CD4-positive, alpha-beta T cell treated with Interleukin-12 subunit alpha and Interleukin-12 subunit beta, for 1 hour (primary cell): ENCODE measurements around the gene SLC29A1.

Experiments
- DNase-seq: peaks from one replicate; pipeline ENCODE4 v3.0.0-alpha.2; 2020

SLC29A1 gene

DNA sequence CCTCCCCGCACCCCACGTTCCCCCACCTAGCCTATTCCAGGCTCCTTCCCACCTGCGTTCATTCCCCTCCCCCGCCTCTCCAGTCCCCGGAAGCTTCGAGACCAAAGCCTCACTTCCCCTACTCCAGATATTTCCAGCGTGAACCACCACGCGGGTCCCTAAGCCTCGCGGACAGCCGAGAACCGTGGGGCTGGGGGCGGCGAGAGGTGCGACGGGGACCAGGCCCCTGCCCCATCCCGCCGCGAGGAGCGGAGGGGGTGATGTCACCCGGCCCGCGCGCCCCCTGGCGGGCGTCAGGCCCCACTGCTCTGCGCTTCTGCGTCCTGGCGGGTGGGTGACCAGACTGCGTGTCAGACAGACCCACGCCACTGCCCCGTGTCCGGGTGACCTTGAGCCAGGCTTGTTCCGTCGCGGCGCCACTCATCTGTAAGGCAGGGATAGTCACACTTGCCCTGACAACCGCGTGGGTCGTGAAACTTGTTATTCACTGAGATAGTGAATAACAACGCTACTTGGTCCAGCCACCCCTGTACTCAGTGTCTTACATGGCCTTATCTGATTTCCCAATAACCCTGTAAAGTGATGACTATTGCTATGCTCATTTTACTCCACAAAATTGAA lies 14.5 kb downstream of the SLC29A1 start:
- DNase-seq, result peak; percentile 83

DNA sequence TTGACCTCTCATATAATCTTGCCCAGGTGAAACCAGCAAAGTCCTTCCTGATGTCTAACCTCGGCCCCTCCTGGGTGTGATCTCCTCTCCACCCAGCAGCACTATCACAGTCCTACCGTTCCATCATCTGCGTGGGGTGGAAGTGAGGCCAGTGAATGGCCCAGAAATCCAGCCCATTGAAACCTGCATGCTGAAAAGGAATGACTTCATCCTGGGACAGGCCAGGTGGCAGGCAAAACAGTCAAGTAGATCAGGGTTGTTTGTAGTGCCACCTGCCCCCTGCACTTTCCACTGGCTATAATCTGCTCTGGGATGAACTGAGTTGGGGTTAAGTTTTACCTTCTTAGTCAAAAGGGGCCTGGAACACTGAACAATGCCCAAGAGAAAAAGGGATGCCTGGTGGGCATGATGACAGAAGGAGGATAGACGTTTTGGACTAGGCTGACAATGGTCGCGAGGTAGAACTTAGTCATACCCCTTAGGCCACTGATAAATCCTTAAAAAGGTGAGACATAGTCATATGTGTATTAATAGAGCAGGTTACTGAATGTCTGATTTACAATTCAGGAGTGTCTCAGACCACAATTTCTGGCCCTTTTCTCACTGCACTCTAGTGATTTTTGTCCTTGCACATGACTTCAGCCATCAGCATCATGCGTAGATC lies 15.4 kb downstream of the SLC29A1 start:
- no peak for DNase-seq

DNA sequence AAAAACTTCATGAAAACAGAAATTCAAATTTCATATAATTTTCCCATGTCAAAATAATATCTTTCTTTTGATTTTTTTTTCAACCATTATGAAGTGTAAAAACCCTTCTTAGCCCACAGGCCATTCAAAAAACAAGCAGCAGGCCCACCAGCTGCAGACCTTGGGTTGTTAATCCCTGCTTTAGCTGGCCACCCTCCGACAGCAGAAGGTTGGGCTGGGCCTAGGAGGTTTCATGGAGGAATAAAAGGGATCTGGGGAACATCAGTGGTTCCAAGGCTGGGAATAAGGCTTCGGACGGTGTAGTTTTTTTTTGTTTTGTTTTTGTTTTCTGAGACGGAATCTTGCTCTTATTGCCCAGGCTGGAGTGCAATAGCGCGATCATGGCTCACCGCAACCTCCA lies 19.9 kb downstream of the SLC29A1 start:
- no peak for DNase-seq

DNA sequence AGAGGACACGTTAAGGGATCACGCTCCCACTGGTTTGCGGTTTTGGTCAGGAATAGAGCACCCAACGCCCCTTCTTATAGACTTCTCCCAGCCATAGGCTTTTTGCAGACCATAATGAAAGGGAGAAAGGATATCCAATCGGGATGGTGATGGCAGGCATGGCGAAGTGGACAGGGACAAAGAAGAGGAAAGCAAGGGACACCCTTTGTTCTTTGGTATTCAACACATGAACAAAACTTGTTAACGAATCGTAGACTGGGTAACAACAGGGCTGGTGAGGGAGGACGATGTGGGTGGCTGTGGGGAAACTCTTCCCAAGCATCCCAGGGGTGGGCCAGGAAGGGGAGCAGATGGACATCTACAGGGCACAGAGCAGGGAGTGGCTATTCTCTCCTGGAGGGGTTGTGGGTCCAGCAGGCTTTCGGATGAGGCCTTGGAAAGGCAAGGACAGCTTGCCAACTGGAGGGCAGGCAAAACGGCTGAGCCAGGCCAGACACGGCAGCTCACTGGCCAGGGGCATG lies 22.1 kb downstream of the SLC29A1 start:
- DNase-seq, result no peak

DNA sequence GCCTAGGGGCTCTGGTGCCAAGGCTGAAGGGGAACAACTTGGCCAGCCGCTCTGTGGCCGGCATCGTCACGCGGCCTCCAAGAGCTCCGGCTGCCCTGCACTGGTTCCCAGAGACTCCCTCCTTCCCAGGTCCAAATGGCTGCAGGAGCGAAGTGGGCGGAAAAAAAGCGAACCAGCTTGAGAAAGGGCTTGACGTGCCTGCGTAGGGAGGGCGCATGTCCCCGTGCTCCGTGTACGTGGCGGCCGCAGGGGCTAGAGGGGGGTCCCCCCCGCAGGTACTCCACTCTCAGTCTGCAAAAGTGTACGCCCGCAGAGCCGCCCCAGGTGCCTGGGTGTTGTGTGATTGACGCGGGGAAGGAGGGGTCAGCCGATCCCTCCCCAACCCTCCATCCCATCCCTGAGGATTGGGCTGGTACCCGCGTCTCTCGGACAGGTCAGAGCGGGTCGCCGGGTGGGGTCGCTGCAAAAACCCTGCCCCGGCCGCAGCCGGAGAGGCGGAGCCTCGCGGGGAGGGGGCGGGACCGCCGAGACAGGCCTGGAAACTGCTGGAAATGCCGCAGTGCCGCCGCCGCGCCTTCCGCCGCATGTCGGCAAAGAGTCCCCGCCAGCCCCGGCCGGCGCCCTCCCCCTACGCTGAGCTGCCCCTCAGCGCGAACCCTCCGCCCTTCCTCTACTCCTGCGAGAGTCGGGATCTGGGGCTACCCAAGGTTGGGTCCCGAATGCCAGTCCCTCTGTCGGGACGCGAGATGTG lies 22.7 kb downstream of the SLC29A1 start:
- DNase-seq, result peak; percentile 89

DNA sequence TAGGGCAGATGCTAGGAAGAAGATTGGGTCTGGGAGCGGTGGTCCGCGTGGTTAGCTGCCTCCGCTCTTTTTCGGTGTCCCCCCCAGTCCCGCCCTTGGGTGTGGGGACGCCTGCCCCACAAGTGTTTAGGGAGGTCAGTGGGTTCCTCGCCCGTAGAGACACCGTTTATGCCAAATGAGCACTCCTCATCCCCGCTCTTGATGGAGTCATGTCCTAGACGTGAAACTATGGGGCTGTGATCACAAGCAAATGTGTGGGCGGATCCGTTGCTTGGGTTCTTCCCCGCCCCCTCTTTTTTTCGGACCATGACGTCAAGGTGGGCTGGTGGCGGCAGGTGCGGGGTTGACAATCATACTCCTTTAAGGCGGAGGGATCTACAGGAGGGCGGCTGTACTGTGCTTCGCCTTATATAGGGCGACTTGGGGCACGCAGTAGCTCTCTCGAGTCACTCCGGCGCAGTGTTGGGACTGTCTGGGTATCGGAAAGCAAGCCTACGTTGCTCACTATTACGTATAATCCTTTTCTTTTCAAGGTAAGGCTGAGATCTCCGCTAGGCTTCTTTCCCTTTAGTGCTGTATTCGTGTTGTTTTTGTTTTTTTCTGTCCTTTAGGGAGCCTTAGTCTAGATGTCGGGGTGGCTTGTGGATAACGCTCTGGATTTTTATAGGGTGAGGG lies 23.4 kb downstream of the SLC29A1 start, which contains the start of gene HSP90AB1:
TSS of gene HSP90AB1 (plus strand) at position 439 of the 675 bp plus-strand sequence. CDS start 1,529 bp downstream, outside the sequence.
- DNase-seq, result peak; percentile 99

DNA sequence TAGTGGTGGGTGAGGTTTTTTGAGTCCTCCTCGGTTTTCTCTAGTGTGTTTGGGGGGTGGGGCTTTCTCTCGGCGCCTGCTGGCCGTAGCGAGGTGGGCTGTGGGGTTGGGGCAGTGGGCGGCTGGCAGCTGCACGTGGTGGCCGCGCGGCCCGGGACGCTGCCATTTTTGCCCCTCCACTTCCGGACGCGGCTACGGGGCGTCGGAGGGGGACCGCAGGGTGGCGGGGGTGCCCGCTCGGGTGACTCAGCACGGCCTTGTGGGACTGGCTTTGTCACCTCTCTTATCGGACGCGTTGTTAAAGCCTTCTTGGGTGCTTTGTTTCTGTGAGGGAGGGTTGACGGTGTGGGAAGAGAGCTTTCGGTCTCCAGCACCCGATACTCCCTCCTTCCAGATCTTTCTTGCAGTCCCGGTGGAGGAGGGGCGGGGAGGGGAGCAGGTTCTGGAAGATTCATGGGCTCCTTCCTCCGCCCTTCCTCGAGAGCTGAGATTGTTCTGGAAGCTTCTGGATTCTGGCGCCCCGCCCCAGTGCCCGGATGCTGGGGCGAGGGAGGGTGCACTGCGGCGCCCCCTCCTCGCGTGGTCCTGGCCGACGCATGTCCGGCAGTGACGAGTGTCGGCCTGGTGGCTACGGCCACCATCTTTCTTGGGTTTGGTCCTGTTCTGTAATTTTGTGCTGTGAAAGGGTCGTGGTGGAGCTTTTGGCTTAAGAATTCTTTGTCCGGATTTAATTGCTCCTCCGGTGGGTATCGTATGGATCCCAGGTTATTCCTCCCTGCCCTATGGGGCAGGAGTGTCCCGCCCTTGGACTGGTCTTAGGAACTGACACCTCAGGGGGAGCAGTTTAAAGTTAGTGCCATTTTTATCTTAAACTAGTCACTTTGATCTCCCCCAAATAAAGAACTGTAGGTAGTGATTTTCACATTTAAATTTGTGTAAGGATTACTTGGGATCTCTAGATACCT lies 24.2 kb downstream of the SLC29A1 start:
- DNase-seq, result peak; percentile 89

DNA sequence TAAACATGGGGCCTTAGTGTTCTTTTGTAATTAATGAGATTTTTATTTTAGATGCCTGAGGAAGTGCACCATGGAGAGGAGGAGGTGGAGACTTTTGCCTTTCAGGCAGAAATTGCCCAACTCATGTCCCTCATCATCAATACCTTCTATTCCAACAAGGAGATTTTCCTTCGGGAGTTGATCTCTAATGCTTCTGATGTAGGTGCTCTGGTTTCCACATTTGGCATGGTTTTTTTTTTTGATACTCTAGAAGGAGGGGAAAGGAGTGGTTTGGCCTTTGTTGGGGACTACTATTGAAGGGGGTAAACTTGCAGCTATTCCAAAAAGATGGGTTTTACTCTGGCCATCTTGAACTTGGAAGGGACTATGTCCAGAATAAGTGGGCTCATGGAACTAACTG lies 25.2 kb downstream of the SLC29A1 start:
- DNase-seq, result no peak

DNA sequence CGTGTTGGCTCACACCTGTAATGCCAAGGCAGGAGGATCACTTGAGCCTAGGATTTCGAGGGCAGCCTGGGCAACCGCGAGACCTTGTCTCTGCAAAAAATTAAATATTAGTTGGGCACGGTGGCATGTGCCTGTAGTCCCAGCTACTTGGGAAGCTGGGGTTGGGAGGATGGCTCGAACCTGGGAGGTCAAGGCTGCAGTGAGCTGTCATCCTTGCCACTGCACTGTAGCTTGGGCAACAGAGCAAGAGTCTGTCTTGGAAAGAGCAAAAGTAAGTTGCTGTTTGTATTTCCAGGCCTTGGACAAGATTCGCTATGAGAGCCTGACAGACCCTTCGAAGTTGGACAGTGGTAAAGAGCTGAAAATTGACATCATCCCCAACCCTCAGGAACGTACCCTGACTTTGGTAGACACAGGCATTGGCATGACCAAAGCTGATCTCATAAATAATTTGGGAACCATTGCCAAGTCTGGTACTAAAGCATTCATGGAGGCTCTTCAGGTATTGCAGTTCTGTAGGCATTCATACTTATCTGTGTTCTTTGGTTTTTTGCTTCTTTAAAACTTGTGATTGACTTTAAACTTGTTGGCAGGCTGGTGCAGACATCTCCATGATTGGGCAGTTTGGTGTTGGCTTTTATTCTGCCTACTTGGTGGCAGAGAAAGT lies 25.8 kb downstream of the SLC29A1 start:
- no peak for DNase-seq

DNA sequence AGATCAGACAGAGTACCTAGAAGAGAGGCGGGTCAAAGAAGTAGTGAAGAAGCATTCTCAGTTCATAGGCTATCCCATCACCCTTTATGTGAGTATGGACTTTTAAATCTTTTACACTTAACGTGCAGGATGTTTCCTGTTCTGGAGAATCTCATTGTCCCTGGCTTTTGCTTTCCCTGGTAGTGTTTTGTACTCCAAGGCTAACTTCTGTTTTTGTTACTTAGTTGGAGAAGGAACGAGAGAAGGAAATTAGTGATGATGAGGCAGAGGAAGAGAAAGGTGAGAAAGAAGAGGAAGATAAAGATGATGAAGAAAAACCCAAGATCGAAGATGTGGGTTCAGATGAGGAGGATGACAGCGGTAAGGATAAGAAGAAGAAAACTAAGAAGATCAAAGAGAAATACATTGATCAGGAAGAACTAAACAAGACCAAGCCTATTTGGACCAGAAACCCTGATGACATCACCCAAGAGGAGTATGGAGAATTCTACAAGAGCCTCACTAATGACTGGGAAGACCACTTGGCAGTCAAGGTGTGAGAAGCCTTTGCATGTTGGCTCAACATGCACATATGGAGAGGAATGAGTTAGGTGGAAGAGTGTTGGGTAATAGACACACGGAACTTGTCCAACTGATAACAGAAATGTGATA lies 26.8 kb downstream of the SLC29A1 start:
- DNase-seq, result no peak

DNA sequence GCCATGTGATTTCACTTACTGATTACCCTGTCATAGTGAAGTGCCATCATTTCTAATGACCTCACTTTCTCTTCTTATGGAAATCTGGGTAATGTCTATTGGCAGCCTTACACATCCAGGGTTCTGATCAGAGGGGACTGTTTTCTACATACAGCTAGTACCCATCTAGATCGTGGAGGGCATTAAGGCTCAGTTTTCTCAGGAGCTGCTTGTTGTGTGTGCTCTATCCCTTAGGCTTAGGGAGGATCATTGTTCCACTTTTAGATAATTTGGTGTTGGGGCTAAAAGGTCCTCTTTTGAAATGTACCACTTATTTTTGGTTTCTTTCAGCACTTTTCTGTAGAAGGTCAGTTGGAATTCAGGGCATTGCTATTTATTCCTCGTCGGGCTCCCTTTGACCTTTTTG lies 27.3 kb downstream of the SLC29A1 start:
- no peak for DNase-seq

DNA sequence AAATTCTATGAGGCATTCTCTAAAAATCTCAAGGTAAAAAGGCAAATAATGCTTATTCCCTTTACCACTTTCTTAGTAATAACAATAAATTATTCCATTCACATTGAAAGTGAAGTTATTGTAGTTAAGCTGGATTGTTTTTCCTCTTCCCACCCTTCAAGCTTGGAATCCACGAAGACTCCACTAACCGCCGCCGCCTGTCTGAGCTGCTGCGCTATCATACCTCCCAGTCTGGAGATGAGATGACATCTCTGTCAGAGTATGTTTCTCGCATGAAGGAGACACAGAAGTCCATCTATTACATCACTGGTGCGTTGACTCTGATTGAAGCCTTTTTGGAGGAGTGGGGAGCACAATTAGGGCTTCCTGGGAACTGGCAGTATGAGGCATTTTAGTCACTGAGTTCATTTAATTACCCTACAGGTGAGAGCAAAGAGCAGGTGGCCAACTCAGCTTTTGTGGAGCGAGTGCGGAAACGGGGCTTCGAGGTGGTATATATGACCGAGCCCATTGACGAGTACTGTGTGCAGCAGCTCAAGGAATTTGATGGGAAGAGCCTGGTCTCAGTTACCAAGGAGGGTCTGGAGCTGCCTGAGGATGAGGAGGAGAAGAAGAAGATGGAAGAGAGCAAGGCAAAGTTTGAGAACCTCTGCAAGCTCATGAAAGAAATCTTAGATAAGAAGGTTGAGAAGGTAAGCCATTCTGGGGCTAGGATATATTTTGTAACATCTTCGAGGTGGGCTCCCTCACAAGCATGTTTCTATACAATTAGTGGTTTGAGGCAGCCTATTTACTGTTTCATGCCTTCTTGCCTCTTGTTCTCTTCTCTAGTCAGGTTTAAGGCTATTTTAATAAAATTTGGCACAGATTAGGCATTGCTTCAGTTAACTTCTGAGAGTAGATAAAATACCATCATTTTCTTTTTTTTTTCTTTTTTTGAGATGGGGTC lies 28.5 kb downstream of the SLC29A1 start:
- DNase-seq, result no peak

DNA sequence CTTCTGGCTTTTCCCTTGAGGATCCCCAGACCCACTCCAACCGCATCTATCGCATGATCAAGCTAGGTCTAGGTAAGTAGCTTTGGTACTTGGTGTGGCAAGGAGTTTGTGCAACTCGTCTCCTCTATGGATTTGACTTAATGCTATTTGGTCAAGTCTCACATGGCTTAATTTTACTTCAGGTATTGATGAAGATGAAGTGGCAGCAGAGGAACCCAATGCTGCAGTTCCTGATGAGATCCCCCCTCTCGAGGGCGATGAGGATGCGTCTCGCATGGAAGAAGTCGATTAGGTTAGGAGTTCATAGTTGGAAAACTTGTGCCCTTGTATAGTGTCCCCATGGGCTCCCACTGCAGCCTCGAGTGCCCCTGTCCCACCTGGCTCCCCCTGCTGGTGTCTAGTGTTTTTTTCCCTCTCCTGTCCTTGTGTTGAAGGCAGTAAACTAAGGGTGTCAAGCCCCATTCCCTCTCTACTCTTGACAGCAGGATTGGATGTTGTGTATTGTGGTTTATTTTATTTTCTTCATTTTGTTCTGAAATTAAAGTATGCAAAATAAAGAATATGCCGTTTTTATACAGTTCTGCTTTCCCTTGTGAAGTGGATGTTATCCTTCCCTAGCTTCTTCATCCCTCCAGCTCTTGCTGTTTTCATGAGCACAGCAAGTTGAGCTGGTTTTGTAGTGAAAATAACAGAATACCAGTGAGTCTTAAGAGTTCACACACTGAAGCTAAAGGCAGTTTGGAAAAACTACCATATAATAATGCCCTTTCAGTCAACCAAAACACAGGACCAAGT lies 30.1 kb downstream of the SLC29A1 start:
- peak; percentile 71 for DNase-seq

DNA sequence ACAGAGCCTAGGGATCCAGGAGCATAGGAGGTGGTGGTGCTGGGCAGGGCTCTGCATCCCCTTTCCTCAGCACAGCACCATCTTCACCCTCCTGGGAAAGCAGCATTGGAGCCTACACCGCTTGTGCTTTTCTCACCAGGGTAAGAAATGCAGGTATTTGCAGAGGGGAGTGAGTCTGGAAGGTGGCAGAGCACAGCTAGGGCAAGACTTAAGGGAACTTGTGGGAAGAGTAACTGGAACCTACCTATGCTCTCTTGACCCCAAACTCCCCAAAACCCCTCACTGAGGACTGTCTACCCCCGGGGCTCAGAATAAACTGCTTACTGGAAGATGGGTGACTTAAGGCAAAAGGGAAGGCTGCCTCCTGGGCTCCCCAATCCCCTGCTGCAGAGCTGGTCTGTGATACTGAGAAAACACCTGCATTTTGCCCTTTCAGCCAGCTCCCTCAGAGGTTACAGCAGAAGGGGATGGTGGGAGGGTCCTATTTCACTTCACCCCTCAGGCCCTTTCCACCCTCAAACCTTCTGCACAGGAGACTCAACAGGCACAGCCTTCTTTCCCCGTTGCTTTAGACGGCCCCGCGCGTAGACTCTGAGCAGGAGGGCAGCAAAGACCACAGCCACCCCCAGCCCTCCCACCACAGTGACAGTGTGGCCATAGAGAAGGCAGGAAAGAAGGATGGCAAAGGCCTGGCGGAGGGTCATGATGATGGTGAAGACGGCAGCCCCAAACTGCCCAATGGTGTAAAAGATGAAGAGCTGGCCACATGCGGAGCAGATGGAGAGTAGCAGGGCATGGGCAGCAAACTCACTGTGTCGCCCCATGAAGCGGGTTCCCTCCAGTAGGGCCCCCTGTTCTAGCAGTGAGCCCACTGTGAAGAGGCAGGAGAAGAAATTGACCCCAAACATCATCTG lies 31.1 kb downstream of the SLC29A1 start:
- DNase-seq, result no peak

DNA sequence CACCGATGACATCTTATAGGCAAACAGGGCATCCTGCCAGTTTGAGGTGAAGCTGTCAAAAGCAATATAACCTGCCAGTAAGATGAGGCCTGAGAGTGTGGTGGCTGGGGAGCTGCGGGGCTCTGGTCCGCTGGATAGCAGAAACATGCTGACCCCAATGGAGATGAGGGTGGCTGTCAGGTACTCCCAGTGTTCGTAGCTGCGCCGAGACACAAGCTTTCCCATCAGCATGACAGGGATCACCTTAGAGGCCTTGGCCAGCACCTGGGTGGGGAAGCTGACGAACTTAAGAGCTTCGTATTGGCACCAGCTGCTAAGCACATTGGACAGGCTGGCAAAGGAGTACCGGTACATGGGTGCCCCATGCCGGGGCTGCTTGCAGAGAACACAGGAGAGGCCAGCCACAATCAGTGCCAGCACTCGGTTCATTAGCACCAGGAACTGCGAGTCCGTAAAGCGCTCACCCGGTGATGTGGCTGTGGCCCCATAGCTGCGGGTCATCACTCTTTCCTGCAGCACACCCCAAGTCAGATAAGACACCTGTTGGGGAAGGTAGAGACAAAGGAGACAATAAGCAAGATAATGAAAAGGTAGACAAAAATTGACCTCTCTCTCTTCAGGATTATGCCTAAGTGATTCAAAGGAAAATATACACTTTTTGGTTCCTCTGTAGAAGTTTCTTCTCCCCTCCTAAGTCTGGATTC lies 31.9 kb downstream of the SLC29A1 start:
- peak; percentile 56 for DNase-seq

DNA sequence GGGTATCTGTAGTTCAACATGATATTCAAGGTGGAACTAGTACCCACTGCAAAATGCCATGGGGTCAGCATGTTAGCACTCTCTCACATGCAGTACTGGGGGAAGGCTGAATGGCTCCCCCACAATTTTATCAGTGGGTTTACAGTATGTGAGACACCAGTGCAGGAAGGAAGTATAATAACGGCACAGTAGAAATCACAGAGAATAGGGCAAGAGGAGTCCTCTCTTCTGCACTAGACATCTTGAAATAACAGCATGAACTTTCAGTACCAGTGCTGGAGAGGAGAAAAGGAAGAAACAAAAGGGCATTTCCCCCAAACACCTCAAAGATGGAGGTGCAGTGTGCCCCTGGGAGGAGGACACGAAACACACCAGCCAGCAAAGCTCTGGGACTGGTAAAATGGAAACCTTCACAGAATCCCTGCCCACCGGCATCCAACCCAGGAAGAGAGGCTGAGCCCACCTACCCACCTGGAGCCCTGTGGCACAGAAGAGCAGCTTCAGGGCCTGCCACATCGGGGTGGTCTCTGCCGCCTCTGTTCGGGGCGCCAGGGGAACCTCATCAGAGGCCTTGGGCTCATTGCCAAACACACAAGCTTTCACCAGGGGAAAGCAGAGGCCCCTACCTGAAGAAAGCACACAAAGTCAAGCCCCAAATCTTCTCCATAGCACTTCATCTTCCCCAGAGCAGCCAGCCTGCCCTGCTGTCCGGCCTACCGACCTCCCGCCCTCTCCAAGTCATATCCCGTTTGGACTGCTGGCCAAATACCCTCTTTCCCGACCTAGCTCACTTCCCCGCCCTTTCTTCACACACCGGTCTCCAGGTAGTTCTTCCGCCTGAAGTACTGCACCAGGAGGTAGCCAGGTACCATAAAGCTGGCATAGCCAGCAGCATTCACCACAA lies 32.7 kb downstream of the SLC29A1 start:
- DNase-seq, result peak; percentile 55
